ENCODE data around the gene YAE1. TPM values are rescaled to one million over a fixed set of nuclear protein-coding genes. Genes with fewer than 3 reads are reported as not detected.

Gene YAE1
- total RNA-seq, 1 donor from 2014 or later: 16.5 TPM

- no peak overlapping the region for H3K27ac ChIP-seq
- no peak overlapping the region for H3K4me3 ChIP-seq
- intact Hi-C loops (cut with DNase I): no loop called here
- no peaks in the 10 kb centered on the region for H3K36me3 ChIP-seq
- DNase-seq: no peak
- peaks cover 2% of the 10 kb centered on the region for H3K4me1 ChIP-seq
- ATAC-seq: no peak
- H3K9me3 ChIP-seq: no peaks in the 10 kb centered on the region
- TF ChIP-seq CTCF (IDR thresholded peaks at IDR 0.05): no peak
- H3K27me3 ChIP-seq: no peaks in the 10 kb centered on the region
These were observed 28.9 kb downstream of the YAE1 start for GRCh38 chr7:39594988-39595620.

- no peaks in the 10 kb centered on the region for H3K36me3 ChIP-seq
- no peak for TF ChIP-seq CTCF (IDR thresholded peaks at IDR 0.05)
- H3K27ac ChIP-seq: no peak overlapping the region
These were observed 36.1 kb downstream of the YAE1 start for GRCh38 chr7:39602351-39602750.

GRCh38 chr7:39603924-39604323 lies 37.7 kb downstream of the YAE1 start:
- no peaks in the 10 kb centered on the region for H3K27me3 ChIP-seq

More at GRCh38 chr7:39602351-39602750, 36.1 kb downstream of the YAE1 start:
- DNase-seq (no peak), ATAC-seq (no peak)
- Histone ChIP-seq H3K4me1 (no peaks in the 10 kb centered on the region), H3K27me3 (no peaks in the 10 kb centered on the region), H3K9me3 (no peaks in the 10 kb centered on the region), H3K4me3 (no peak overlapping the region)
- intact Hi-C loops (cut with DNase I): no loop called here

GRCh38 chr7:39605087-39605486 lies 38.9 kb downstream of the YAE1 start:
- TF ChIP-seq CTCF (IDR thresholded peaks at IDR 0.05): no peak
- intact Hi-C loops (cut with DNase I): no loop called here
- Histone ChIP-seq H3K36me3 (no peaks in the 10 kb centered on the region), H3K4me1 (no peaks in the 10 kb centered on the region), H3K27me3 (no peaks in the 10 kb centered on the region), H3K27ac (no peak overlapping the region), H3K4me3 (no peak overlapping the region), H3K9me3 (no peaks in the 10 kb centered on the region)
- DNase-seq (no peak), ATAC-seq (no peak)

More at GRCh38 chr7:39603924-39604323, 37.7 kb downstream of the YAE1 start:
- no peak overlapping the region for H3K4me3 ChIP-seq
- H3K4me1 ChIP-seq: no peaks in the 10 kb centered on the region
- intact Hi-C loops (cut with DNase I): no loop called here
- no peak for DNase-seq
- no peak overlapping the region for H3K27ac ChIP-seq
- no peaks in the 10 kb centered on the region for H3K9me3 ChIP-seq
- H3K36me3 ChIP-seq: no peaks in the 10 kb centered on the region
- ATAC-seq: no peak
- no peak for TF ChIP-seq CTCF (IDR thresholded peaks at IDR 0.05)

GRCh38 chr7:39606352-39606751 lies 40.1 kb downstream of the YAE1 start:
- Histone ChIP-seq H3K36me3 (no peaks in the 10 kb centered on the region), H3K9me3 (no peaks in the 10 kb centered on the region), H3K4me1 (no peaks in the 10 kb centered on the region), H3K27me3 (no peaks in the 10 kb centered on the region), H3K4me3 (no peak overlapping the region), H3K27ac (no peak overlapping the region)
- DNase-seq: no peak
- no peak for ATAC-seq
- intact Hi-C loops (cut with DNase I): no loop called here
- no peak for TF ChIP-seq CTCF (IDR thresholded peaks at IDR 0.05)

- TF ChIP-seq CTCF (IDR thresholded peaks at IDR 0.05): no peak
- H3K4me3 ChIP-seq: no peak overlapping the region
- no peaks in the 10 kb centered on the region for H3K9me3 ChIP-seq
- intact Hi-C loops (cut with DNase I): no loop called here
- no peaks in the 10 kb centered on the region for H3K4me1 ChIP-seq
- no peaks in the 10 kb centered on the region for H3K27me3 ChIP-seq
- DNase-seq (no peak), ATAC-seq (no peak)
- H3K36me3 ChIP-seq: no peaks in the 10 kb centered on the region
- peak overlapping the region; percentile 20 for H3K27ac ChIP-seq
These were observed 40.7 kb downstream of the YAE1 start for GRCh38 chr7:39606941-39607340.

All from upper lobe of right lung (tissue), 1 donor.